ENCODE results near the gene ADAM22.
"Not testable (repeated sequence)": the region's sequence is repeated elsewhere in the genome, so short reads cannot be mapped to it uniquely, and the experiment has no call there.

Gene ADAM22

GRCh38 chr7:87912121-87912520 lies 21.9 kb upstream of the ADAM22 start:
- ChIA-PET CTCF (interaction anchor here (1.0 kb wide), 1 partner anchor 26 kb away, joined by 3 read pairs; no protein-coding TSS in a partner anchor), POLR2A (no interaction called here)
- no peak overlapping the region for H3K4me3 ChIP-seq (ENCODE audit: low read depth, low read length)
- TF ChIP-seq CTCF (IDR thresholded peaks at IDR 0.05; ENCODE audit: insufficient read depth, low read length, missing control alignments), result no peak
- no peak for DNase-seq (ENCODE audit: low read depth, low spot score)

GRCh38 chr7:87918740-87919139 lies 15.3 kb upstream of the ADAM22 start:
- H3K4me3 ChIP-seq (ENCODE audit: low read depth, low read length), result no peak overlapping the region
- ChIA-PET POLR2A (no interaction called here), CTCF (no interaction called here)
- TF ChIP-seq CTCF (IDR thresholded peaks at IDR 0.05; ENCODE audit: insufficient read depth, low read length, missing control alignments), result no peak
- DNase-seq (ENCODE audit: low read depth, low spot score), result no peak

- ChIA-PET CTCF (no interaction called here), POLR2A (no interaction called here)
- TF ChIP-seq CTCF (IDR thresholded peaks at IDR 0.05; ENCODE audit: insufficient read depth, low read length, missing control alignments), result no peak
- no peak for DNase-seq (ENCODE audit: low read depth, low spot score)
- no peak overlapping the region for H3K4me3 ChIP-seq (ENCODE audit: low read depth, low read length)
Observed at GRCh38 chr7:87919875-87920274, 14.2 kb upstream of the ADAM22 start.

GRCh38 chr7:87920578-87920977 lies 13.5 kb upstream of the ADAM22 start:
- TF ChIP-seq CTCF (IDR thresholded peaks at IDR 0.05; ENCODE audit: insufficient read depth, low read length, missing control alignments), result no peak

GRCh38 chr7:87922759-87923395 lies 11.2 kb upstream of the ADAM22 start:
- POLR2A ChIA-PET; DNase-seq (ENCODE audit: low read depth, low spot score); H3K4me3 ChIP-seq (ENCODE audit: low read depth, low read length); CTCF ChIA-PET: not testable (repeated sequence)

More at GRCh38 chr7:87920578-87920977, 13.5 kb upstream of the ADAM22 start:
- CTCF ChIA-PET, result no interaction called here
- POLR2A ChIA-PET, result no interaction called here
- H3K4me3 ChIP-seq (ENCODE audit: low read depth, low read length), result no peak overlapping the region
- no peak for DNase-seq (ENCODE audit: low read depth, low spot score)

- CTCF ChIA-PET, result no interaction called here
- no peak for TF ChIP-seq CTCF (IDR thresholded peaks at IDR 0.05; ENCODE audit: insufficient read depth, low read length, missing control alignments)
- DNase-seq (ENCODE audit: low read depth, low spot score), result no peak
- POLR2A ChIA-PET, result no interaction called here
- H3K4me3 ChIP-seq (ENCODE audit: low read depth, low read length), result no peak overlapping the region
Observed at GRCh38 chr7:87926581-87927461, 7.2 kb upstream of the ADAM22 start.
